Sigmoid colon (tissue), 7 donors: ENCODE measurements around the gene ZBTB8OS. TPM values are rescaled to one million over a fixed set of nuclear protein-coding genes. Genes with fewer than 3 reads are reported as not detected.
"Not testable (repeated sequence)": the region's sequence is repeated elsewhere in the genome, so short reads cannot be mapped to it uniquely, and the experiment has no call there.

Experiments
- DNase-seq: peaks from one replicate; pipeline ENCODE4 v3.0.0-alpha.2; 2019
- H3K27ac ChIP-seq, 4 donors: fragments of 200-600 bp; sonication (generic); one replicate each; pipeline ENCODE4 v1.5.1; 2016 to 2019; ENCODE audit warnings: mild to moderate bottlenecking in 1 of 4
- H3K27me3 ChIP-seq, 3 donors: fragments of 200-600 bp; sonication (generic); one replicate each; pipeline ENCODE4 v1.5.1; 2019; ENCODE audit warnings: mild to moderate bottlenecking in 1 of 3
- H3K36me3 ChIP-seq, 4 donors: fragments of 200-600 bp; sonication (generic); one replicate each; pipeline ENCODE4 v1.5.1; 2016 to 2019
- H3K4me1 ChIP-seq, 4 donors: fragments of 200-600 bp; sonication (generic); one replicate each; pipeline ENCODE4 v1.5.1; 2017 to 2019
- H3K4me3 ChIP-seq, 4 donors: fragments of 200-600 bp; sonication (generic); one replicate each; pipeline ENCODE4 v1.5.1; 2017 to 2019; ENCODE audit warnings: mild to moderate bottlenecking in 2 of 4, moderate library complexity in 1 of 4
- H3K9me3 ChIP-seq, 4 donors: fragments of 200-600 bp in 3 of 4; sonication (generic) in 3 of 4; one replicate each; pipeline versions ENCODE4 v1.5.1 to v1.6.1; 2013 to 2019
- EP300 ChIP-seq, 4 donors: sonication (generic); formaldehyde crosslinking; IDR thresholded peaks; one replicate each; pipeline ENCODE4 v1.6.1; 2017; ENCODE audit warnings: antibody characterized with exemption in 4 of 4
- POLR2A ChIP-seq, 2 donors: fragments of 450-650 bp; IDR thresholded peaks; one replicate each; pipeline ENCODE4 v1.6.1; 2016; ENCODE audit warnings: antibody characterized with exemption in 2 of 2, mild to moderate bottlenecking in 2 of 2, moderate library complexity in 2 of 2
- POLR2AphosphoS5 ChIP-seq, 4 donors: sonication (generic); formaldehyde crosslinking; IDR thresholded peaks; one replicate each; pipeline ENCODE4 v1.6.1; 2017; ENCODE audit warnings: antibody characterized with exemption in 4 of 4
- WGBS, 2 donors: extraction: QIAGEN DNeasy Blood & Tissue Kit; methylation state at CpG; one replicate each; pipeline ENCODE4 v1.1.7; 2013; 5-methylcytosine and 5-hydroxymethylcytosine counted together
- intact Hi-C: fragments of 100-400 bp; cut with DNase I; formaldehyde crosslinking; loops from one replicate; pipeline ENCODE4 v1.15.1; 2023
- polyA plus RNA-seq, 3 donors: library from polyadenylated mRNA; stranded (reverse); fragments of 200-250 nt; gene quantifications; one replicate each; pipeline ENCODE4 v1.2.3, GENCODE V29; 2013
- total RNA-seq, 4 donors: library from RNA; depleted of rRNA; stranded (reverse); fragments of >200 nt; gene quantifications; one replicate each; pipeline ENCODE4 v1.1.0, GENCODE V29; 2016
- TF ChIP-seq, protein P1 (sequence below), 4 experiments: fragments of 450-650 bp in 3 of 4; fragments of 200-600 bp in 1 of 4; IDR thresholded peaks; one replicate each; pipeline ENCODE4 v1.5.1; 2016 to 2019; ENCODE audit warnings: antibody characterized with exemption in 4 of 4, mild to moderate bottlenecking in 3 of 4, moderate library complexity in 2 of 4
- donor health status: healthy with polysubstance abuse.
- donor health status: Bipolar disorder and iron deficiency.
- donor health status: healthy.

Gene ZBTB8OS
- total and polyA plus RNA-seq, 7 donors, result 19.9 to 97.3 (median 40.3) TPM

DNA sequence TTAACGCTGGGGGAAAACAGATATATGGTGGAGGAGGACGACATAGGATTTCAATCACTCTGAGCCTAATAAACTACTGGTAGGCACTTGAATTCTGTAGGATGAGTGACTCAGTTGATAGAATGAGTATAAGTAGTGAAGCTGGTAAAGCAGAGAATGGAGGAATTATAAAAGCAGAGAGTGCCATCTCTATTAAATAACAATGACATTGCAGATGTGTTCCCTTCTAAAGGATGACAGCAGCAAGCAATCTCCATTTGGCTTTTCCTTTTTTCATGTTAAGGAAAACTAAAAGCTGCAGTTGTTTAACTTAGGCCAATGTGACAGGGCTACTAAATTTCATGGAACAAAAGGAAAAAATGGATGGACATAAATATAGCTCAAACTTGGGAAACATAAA is 17.5 kb downstream of the ZBTB8OS start:
- TF ChIP-seq POLR2A (IDR thresholded peaks at IDR 0.05), result no peak
- no peak for TF ChIP-seq POLR2AphosphoS5 (IDR thresholded peaks at IDR 0.05)
- TF ChIP-seq, protein P1, sequence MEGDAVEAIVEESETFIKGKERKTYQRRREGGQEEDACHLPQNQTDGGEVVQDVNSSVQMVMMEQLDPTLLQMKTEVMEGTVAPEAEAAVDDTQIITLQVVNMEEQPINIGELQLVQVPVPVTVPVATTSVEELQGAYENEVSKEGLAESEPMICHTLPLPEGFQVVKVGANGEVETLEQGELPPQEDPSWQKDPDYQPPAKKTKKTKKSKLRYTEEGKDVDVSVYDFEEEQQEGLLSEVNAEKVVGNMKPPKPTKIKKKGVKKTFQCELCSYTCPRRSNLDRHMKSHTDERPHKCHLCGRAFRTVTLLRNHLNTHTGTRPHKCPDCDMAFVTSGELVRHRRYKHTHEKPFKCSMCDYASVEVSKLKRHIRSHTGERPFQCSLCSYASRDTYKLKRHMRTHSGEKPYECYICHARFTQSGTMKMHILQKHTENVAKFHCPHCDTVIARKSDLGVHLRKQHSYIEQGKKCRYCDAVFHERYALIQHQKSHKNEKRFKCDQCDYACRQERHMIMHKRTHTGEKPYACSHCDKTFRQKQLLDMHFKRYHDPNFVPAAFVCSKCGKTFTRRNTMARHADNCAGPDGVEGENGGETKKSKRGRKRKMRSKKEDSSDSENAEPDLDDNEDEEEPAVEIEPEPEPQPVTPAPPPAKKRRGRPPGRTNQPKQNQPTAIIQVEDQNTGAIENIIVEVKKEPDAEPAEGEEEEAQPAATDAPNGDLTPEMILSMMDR (IDR thresholded peaks at IDR 0.05), result no peak
- no peak for TF ChIP-seq EP300 (IDR thresholded peaks at IDR 0.05)
- H3K27me3 ChIP-seq, result no peaks in the 10 kb centered on the region
- no peak overlapping the region for H3K4me3 ChIP-seq
- no peak overlapping the region for H3K27ac ChIP-seq
- WGBS, 2 donors, result 81 to 85% methylated on average over 2 of the region's 2 CpGs
- peaks cover 0 to 61% (median 14%) of the 10 kb centered on the region in 4 donors for H3K36me3 ChIP-seq
- H3K9me3 ChIP-seq, result no peaks in the 10 kb centered on the region
- intact Hi-C loops, result no loop called here
- no peak for DNase-seq
- no peaks in the 10 kb centered on the region for H3K4me1 ChIP-seq

DNA sequence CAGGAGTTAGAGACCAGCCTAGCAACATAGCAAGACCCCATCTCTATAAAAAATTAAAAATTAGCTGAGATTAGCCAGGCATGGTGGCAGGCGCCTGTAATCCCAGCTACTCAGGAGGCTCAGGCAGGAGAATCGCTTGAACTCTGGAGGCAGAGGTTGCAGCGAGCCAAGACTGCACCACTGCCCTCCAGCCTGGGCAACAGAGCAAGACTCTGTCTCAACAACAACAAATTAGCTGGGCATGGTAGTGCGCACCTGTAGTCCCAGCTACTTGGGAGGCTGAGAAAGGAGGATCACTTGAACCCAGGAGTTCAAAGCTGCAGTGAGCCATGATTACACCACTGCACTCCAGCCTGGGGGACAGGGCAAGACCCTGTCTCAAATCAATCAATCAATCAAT is 20.2 kb downstream of the ZBTB8OS start:
- H3K27ac ChIP-seq, intact Hi-C loops, H3K27me3 ChIP-seq, H3K4me1 ChIP-seq, DNase-seq, H3K9me3 ChIP-seq, H3K4me3 ChIP-seq: not testable (repeated sequence)
- 98 to 99% methylated on average over 4 of the region's 4 CpGs for WGBS, 2 donors
- H3K36me3 ChIP-seq, result peaks cover 0 to 78% (median 21%) of the 10 kb centered on the region in 4 donors

DNA sequence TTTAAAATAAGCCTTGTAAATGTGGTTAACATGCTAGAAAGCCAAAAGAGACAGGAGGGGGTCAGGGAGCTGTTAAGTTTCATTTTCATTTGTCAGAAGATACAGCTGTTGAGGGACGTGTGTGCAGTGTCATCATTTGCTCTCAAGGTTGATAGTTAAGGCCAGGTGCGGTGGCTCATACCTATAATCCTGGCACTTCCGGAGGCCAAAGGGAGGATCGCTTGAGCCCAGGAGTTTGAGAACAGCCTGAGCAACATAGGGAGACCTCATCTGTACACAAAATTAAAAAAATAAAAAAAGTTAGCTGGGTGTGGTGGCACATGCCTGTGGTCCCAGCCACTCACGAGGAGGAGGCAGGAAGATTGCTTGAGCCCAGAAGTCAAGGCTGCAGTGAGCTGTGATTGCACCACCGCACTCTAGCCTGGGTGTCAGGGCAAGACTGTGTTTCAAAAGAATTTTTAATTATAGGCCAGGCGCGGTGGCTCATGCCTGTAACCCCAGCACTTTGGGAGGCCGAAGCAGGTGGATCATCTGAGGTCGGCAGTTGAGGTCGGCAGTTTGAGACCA is 22.7 kb downstream of the ZBTB8OS start:
- H3K36me3 ChIP-seq, result peaks cover 0 to 60% (median 17%) of the 10 kb centered on the region in 4 donors
- H3K27ac ChIP-seq, result no peak overlapping the region

DNA sequence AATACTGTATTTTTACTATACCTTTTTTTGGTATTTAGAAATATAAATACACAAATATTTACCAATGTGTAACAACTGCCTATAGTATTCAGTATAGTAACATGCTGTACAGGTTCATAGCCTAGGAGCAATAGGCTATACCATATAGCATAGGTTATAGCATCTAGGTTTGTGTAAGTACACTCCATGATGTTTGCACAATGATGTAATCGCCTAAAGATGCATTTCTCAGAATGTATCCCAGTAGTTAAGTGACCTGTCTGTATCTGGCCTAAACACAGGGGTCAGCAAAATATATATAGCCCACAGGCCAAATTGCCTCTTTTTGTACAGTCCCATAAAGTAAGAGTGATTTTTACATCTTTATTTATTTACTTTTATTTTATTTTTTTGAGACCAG is 24.2 kb downstream of the ZBTB8OS start:
- H3K27ac ChIP-seq, result no peak overlapping the region
- no peak for DNase-seq
- 78 to 81% methylated on average over 1 of the region's 1 CpG for WGBS, 2 donors
- peaks cover 0 to 47% (median 17%) of the 10 kb centered on the region in 4 donors for H3K36me3 ChIP-seq
- no peak overlapping the region for H3K4me3 ChIP-seq
- intact Hi-C loops, result no loop called here
- no peaks in the 10 kb centered on the region for H3K4me1 ChIP-seq
- TF ChIP-seq, protein P1 (IDR thresholded peaks at IDR 0.05), result no peak
- no peak for TF ChIP-seq POLR2A (IDR thresholded peaks at IDR 0.05)
- no peak for TF ChIP-seq POLR2AphosphoS5 (IDR thresholded peaks at IDR 0.05)
- TF ChIP-seq EP300 (IDR thresholded peaks at IDR 0.05), result no peak
- H3K9me3 ChIP-seq, result no peaks in the 10 kb centered on the region
- no peaks in the 10 kb centered on the region for H3K27me3 ChIP-seq

More for the DNA sequence above, 22.7 kb downstream of the ZBTB8OS start:
- H3K27me3 ChIP-seq, result no peaks in the 10 kb centered on the region
- intact Hi-C loops, result no loop called here
- no peak overlapping the region for H3K4me3 ChIP-seq
- H3K9me3 ChIP-seq, result no peaks in the 10 kb centered on the region
- DNase-seq, result no peak
- no peaks in the 10 kb centered on the region for H3K4me1 ChIP-seq
- 70 to 80% methylated on average over 11 of the region's 11 CpGs for WGBS, 2 donors
- no peak for TF ChIP-seq POLR2AphosphoS5 (IDR thresholded peaks at IDR 0.05)
- TF ChIP-seq POLR2A (IDR thresholded peaks at IDR 0.05), result no peak
- no peak for TF ChIP-seq EP300 (IDR thresholded peaks at IDR 0.05)
- TF ChIP-seq, protein P1 (IDR thresholded peaks at IDR 0.05), result no peak

DNA sequence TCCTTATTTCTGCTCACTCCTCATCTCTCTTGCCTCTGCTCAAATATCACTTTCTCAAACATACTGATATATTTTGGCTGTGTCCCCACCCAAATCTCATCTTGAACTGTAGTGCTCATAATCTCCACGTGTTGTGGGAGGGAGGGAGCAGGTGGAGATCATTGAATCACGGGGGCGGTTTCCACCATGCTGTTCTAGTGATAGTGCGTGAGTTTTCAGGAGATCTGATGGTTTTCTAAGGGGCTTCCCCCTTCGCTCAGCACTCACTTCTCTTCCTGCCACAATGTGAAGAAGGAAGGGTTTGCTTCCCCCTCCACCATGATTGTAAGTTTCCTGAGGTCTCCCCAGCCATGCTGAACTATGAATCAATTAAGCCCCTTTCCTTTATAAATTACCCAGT is 26.6 kb downstream of the ZBTB8OS start:
- intact Hi-C loops, result no loop called here
- Histone ChIP-seq H3K27me3 (no peaks in the 10 kb centered on the region), H3K27ac (no peak overlapping the region)

More for the DNA sequence above, 26.6 kb downstream of the ZBTB8OS start:
- no peak for DNase-seq
- Histone ChIP-seq H3K4me1 (no peaks in the 10 kb centered on the region), H3K36me3 (peaks cover 0 to 27% (median 15%) of the 10 kb centered on the region in 4 donors), H3K9me3 (no peaks in the 10 kb centered on the region), H3K4me3 (no peak overlapping the region)
- no peak for TF ChIP-seq POLR2AphosphoS5 (IDR thresholded peaks at IDR 0.05)
- TF ChIP-seq POLR2A (IDR thresholded peaks at IDR 0.05), result no peak
- WGBS, 2 donors, result 57 to 78% methylated on average over 5 of the region's 5 CpGs
